ENCODE data around the gene VWA7.

Gene VWA7

DNA sequence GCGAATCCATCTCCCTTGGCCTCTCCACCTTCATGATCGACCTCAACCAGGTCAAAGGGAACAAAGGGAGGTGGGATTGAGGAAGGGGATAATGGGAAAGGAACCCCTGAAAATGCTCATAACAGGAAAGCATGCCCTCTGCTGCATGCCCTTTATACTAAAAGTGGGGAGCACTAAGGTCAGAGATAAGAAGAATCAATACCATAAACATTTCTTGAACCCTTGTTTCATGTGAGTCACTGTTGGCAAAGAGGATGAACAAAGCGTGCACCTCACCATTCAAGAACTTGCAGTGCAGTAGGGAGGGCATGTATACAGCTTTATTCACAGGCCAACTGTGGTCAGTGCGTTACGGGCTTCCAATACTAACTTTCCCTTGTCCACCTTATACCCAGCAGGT, 16.3 kb downstream of the VWA7 start:
- DNase-seq (ENCODE audit: low read depth in 2 of 3, low spot score in 1 of 3): no peak

GRCh38 chr6:31758281-31758680, 18.8 kb downstream of the VWA7 start:
- DNase-seq (ENCODE audit: low read depth in 2 of 3, low spot score in 1 of 3): no peak

- no peak for DNase-seq (ENCODE audit: low read depth in 2 of 3, low spot score in 1 of 3)
Observed at GRCh38 chr6:31752739-31753319, 24.3 kb downstream of the VWA7 start.

DNA sequence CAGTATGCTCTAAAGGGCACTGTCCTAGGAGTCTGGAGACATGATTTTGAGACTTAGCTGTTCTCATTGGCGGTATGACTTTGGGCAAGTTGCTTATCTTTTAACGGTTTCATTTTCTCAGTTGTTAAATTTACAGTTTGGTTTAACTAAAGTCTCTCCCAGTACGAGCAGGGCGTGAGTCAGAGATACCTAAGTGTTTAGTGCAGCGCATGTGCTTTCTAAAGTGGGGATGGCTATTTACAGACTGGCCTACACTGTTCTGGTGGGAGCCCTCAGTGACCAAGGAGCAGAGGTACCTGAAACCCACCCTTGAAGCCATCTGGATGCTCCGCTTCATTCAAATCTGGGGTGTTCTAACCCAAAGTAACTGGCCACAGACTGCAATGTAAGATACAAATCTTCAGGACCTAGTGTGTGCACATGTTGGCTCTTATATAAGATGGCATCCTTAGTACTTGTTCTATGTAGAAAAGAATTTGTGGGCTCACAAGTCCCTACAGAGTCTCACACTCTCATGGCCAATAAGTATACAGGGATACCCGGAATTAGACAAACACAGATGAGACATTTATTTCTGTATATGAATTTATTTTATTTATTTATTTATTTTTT, 26.6 kb downstream of the VWA7 start:
- DNase-seq (ENCODE audit: low read depth in 2 of 3, low spot score in 1 of 3): no peak

- no peak for DNase-seq (ENCODE audit: low read depth in 2 of 3, low spot score in 1 of 3)
Observed at GRCh38 chr6:31749301-31750036, 27.7 kb downstream of the VWA7 start.

DNA sequence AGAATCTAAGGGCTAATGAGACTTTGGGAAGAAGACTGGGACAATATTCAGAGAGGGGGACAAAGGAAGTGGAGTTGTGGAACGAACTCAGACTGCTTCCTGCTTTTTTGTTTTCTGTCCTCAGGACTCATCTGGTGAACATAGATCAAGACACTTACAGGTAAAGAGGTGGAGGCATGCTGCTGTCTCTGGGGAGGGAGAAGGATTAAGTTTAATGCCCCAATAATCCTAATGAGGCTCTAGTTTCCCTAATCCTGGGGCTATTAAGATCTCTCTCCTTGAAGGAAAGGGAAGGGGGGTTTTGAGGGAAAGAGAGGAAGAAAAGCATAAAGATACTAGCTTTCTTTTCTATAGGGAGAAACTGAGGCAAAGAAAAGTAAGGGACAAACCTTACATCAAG, 32.7 kb downstream of the VWA7 start:
- DNase-seq (ENCODE audit: low read depth in 2 of 3, low spot score in 1 of 3): no peak

DNA sequence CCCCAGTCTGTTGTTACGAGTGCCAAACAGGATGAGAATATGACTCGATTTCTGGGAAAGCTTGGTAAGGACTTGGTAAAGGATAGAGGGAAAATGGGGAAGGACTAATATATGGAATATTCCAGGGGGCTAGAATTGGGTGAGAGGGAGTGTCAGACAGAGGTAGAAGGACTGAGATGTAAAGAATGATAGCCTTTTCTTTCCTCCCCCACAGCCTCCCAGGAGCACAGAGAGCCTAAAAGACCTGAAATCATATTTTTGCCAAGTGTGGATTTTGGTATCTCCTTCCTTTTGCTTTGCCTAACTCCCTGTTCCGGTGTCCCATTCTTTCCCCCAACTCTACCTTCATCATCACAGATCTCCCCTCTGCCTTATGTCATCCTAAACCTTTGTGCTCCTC, 34.2 kb downstream of the VWA7 start:
- no peak for DNase-seq (ENCODE audit: low read depth in 2 of 3, low spot score in 1 of 3)

- DNase-seq (ENCODE audit: low read depth in 2 of 3, low spot score in 1 of 3): no peak
Observed at GRCh38 chr6:31741815-31742214, 35.3 kb downstream of the VWA7 start.

- no peak for DNase-seq (ENCODE audit: low read depth in 2 of 3, low spot score in 1 of 3)
Observed at GRCh38 chr6:31740397-31741223, 36.5 kb downstream of the VWA7 start.

- DNase-seq (ENCODE audit: low read depth in 2 of 3, low spot score in 1 of 3): peak; percentile 92 to 96 (median 94)
Observed at GRCh38 chr6:31739639-31740396, 37.3 kb downstream of the VWA7 start, which contains the start of gene MSH5. TSS of gene MSH5 (plus strand) at chr6:31740005. CDS start at chr6:31740467, 462 bp downstream.

DNA sequence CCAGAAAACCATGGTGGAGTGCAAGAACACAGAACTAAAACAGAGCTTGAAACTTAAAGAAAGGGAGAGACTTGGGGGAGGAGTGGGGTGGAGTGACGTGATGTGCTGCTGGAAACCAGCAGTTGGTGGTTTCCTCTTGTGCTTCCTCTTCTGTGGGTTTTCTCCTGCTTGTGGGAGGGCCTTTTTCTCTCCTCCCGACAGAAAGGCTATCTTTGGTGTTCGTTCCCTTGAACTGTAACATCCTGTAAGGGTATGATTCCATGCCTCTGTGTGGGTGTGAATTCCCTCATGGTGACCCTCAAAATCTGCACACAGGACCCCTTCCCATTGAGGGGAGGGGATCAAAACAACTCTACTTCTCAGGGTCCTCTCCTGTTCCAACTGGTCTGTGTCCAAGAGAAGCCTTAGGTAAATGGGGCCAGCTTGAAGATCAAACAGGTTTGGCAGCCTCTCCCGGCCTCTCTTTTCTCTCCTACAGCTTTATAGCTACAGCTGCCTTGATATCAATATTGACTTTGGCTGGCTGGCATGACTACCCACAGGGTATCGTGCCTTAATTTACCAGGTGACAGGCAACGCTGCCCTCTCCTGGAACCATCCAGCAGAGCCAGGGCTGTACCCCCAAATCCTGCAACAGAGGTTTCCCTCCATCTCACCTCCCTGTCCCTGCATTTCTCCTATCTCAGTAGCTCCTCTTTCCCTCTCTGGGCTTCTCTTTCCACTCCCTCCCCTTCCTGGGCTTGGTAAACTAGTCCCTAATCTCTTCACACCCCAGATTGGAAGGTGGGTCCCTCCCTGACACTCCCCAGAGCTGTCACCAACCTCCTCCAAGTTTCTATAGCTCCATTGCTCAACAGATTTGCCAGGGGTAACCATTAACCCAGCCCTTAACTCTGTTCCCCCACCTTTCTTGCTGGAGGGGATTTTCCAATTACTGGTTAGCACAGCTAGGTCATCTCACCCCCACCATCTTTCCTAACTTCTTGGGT, 38.8 kb downstream of the VWA7 start:
- peak in 2 of 3 donors; percentile 50 to 56 for DNase-seq (ENCODE audit: low read depth in 2 of 3, low spot score in 1 of 3)

- DNase-seq (ENCODE audit: low read depth in 2 of 3, low spot score in 1 of 3): no peak
Observed at GRCh38 chr6:31737315-31737990, 39.7 kb downstream of the VWA7 start.

GRCh38 chr6:31736768-31737314, 40.3 kb downstream of the VWA7 start:
- DNase-seq (ENCODE audit: low read depth in 2 of 3, low spot score in 1 of 3): no peak

- DNase-seq (ENCODE audit: low read depth in 2 of 3, low spot score in 1 of 3): peak; percentile 68 to 79 (median 79)
Observed at GRCh38 chr6:31736021-31736767, 40.9 kb downstream of the VWA7 start, which contains the start of gene CLIC1. TSS of gene CLIC1 (minus strand) at chr6:31736530. CDS start at chr6:31736300, 230 bp downstream.

DNA sequence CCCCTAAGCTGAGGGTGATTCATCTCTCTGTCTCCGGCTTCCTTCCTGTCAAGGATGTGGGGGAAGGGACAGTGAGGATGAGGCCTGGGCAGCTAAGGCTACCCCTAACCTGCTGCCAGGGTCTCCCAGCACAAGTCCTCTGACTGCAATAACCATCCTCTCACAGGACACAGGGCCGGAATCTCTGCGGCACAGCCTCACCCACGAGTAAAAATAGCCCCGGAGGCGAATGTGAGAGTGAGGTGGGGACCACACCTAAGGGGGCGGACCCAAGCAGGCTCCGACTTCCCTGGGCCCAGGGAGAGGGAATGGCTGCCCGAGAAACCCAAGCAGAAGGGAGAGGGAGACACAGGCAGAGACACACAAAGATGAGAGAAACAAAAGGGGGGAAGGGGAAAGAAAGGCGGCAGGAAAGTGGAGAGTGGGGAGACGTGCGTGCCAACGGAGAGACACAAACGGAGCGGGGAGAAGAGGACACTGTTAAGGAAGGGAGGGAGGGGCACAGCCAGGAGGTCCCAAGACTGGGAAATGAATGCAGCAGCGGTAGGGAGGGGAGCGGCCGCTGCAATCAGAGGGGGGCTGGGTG, 42.2 kb downstream of the VWA7 start:
- DNase-seq (ENCODE audit: low read depth in 2 of 3, low spot score in 1 of 3): peak in 1 of 3 donors; percentile 31

DNA sequence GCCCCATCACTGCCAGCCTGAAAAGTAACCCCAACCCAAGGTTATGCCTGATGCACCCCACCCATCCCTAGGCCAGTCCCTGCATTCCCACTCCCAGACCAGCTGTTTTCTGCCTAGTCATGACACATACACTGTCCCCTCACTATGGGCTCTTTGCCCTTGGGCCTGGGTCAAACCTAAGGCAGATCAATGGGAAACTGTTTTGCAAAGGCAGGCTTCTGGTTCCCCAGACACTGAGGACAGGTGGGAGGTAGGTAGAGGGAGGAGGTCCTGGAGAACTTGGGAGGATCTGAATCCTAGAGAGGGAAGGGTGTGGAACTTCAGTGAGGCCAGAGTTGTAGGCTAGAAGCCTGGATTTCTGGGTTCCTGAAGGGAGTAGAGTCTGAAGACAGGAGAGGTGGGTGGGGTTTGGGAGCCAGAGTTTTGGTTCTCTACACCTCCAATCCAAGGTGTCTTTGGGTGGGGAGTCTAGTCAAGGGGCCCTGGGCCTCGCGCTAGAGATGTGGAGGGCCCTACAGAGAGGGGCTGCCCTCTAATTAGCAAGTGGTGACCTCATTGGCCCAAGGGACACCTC, 42.8 kb downstream of the VWA7 start:
- no peak for DNase-seq (ENCODE audit: low read depth in 2 of 3, low spot score in 1 of 3)

DNA sequence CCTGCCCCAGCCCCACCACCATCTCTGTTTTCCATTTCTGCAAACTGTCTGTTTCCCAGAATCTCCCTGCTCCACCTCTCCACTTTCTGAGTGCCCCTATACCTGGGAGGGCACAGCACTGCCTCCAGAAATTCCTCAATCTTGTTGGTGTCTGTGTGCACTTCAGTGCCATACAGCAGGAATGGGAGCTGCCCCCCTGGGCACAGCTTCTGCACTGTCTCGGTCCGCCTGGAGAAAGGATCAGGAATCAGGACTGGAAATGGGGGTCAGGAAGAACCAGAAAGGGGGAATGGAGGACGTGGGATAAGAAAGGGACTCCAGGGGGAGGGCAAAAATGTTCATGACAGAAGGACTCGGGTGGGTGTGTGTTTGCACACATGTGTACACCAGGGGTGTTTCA, 43.4 kb downstream of the VWA7 start:
- no peak for DNase-seq (ENCODE audit: low read depth in 2 of 3, low spot score in 1 of 3)
